ENCODE measurements around the gene CROCC. TPM values are rescaled to one million over a fixed set of nuclear protein-coding genes. Genes with fewer than 3 reads are reported as not detected.
A peak's percentile ranks its signal among the peaks of the same experiment; 100 is the strongest.
"Not testable (repeated sequence)": the region's sequence is repeated elsewhere in the genome, so short reads cannot be mapped to it uniquely, and the experiment has no call there.

The CROCC gene
- polyA plus RNA-seq, 3 donors, result 25.1 to 56.4 (median 45.8) TPM

DNA sequence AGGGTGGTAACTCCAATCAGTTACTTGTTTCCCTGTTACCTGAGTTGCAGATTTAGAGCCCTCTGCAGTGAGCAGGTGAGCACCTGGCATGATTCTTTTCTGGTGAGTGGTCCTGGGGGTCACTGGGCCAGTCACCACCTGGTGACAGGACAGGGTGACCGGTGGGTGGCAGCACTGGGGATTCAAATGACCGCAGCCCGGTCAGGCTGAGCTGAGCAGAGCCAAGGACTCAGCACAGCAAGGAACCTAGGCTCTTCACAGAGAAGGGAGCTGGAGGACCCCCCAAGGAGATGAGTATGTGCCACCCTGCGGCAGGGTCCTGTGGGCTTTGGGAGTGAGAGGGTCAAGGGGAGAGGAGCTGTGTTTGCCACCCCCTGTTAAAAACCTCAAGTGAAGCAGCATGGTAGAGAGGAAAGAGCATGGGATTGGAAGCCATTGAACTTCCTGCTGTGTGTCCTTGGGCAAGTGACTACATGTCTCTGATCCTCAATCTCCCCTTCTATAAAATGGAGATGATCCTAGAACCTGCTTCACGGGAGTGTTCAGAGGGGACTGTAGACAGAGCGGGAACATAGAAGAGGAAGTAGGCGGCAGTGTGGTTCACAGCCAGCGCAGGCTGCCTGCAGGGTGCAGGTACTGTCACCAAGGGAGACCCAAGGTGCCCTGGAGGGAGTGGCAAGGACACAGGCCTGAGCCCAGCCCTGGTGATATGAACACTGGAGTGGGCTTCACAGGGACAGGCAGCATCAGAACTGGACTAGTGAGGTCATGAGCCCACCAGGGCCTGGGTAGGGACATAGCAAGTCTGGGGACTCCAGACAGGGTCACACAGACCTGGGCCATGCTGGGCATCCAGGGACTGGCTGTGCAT lies 9.6 kb upstream of the CROCC start:
- not testable (repeated sequence) for DNase-seq (ENCODE audit: extremely low read depth in 1 of 11, low read depth in 9 of 11, low spot score in 4 of 11)

DNA sequence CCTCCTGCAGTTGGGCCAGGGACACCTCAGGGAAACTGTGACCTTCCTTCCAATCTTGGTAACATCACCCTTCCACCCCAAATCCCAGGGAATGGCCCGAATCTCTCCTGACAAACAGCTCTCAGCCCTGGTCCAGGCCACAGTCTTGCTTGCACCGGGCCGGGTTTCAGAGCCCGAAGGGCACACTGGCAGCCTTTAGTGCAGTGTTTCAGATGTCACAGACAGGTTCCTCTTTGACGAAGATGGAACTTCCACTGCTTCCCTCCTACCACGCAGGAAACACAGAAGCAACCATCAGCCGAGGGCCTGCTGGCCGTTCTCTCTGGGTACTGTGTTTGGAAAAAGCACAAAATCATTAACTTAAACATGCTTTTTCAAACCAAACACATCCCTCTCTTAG lies 9.0 kb upstream of the CROCC start:
- not testable (repeated sequence) for DNase-seq (ENCODE audit: extremely low read depth in 1 of 11, low read depth in 9 of 11, low spot score in 4 of 11)

DNA sequence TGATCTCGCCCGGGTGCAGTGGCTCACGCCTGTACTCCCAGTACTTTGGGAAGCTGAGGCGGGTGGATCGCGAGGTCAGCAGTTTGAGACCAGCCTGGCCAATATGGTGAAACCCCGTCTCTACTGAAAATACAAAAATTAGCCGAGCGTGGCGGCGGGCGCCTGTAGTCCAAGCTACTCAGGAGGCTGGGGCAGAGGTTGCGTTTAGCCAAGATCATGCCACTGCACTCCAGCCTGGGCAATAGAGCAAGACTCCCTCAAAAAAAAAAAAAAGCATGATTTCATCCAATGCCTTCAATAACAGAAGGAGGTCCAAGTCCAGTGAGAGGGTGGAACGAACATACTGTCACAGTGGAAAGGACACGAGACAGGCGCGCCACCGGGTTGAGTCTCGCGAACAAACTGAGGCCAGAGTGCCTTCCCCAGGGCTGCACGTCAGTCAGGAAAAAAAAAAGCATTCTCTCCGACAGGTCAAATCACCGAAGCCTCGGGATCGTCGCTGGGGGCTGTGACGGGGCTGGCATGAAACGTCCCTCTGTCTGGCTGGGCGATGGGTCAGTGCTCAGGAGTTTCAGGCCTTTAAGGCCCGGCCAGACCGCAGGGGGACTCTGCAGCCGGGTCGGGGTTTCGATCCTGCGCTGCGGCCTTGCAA lies 8.4 kb upstream of the CROCC start:
- DNase-seq (ENCODE audit: extremely low read depth in 1 of 11, low read depth in 9 of 11, low spot score in 4 of 11), result no peak

DNA sequence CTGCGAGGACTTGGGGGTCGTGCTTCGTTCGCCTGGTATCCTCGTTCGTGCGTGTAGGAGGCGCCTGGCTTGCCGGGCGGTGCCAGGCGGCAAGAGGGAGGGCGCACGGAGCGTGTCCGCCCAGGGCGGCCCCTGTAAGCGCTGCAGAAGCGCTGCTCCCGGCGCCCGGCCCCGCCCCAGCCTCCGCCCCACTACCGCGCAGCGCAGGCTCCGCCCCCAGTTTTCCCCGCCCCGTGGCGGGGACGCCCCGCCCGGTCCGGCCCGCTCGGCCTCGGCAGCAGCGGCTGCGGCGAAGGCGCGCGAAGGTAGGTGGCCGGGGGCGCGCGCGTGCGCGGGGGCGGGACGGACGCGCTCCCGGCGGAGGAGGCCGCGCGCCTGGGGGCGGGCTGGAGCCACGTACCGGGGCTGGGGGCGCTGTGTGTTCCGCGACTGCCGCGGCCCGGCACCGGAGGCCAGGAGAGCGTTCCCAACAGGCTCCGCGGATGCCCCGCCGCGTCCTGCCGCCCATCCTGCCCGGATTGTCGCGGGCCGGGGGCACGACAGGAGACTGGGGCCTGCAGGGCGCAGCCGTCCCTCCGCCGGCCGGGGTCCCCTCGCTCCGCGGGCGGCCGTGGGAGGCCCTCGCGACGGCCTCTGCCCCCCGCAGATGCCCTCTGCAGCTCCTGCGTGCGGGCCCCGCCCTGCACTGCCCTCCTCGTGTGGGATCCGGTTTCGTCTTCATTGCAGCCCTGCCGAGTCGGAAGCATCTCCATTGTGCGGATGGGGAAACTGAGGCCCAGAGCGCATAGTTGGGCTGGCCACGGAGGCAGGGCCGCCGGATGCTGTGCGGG lies 7.7 kb upstream of the CROCC start:
- peak; percentile 85 to 100 (median 93) for DNase-seq (ENCODE audit: extremely low read depth in 1 of 11, low read depth in 9 of 11, low spot score in 4 of 11)

DNA sequence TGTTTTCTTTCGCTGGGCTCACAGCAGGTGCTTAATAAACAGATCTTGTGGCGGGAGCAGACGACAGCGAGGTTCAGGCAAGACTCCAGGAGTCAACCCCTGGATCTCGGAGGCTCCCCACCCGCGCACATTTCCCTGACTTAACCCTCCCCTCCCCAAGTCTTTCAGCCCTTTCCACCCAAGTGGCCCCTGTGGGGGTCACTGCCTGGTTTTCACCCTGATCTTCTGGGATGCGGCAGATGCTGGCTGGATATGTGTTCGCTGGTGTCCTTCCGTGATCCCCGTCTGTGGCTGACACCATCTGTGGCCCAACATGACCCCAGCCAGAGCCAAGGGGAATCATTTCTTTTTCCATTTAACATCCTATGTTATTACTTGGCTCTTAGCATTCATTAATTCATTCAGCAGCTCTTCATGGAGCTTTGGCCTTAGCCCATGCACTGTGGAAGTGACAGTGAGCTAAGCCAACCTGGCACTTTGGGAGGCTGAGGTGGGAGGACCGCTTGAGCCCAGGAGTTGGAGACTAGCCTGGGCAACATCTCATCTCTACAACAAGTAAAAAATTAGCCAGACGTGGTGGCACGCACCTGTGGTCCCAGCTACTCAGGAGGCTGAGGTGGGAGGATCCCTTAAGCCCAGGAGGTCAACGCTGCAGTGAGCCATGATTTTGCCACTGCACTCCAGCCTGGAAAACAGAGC lies 6.7 kb upstream of the CROCC start:
- DNase-seq (ENCODE audit: extremely low read depth in 1 of 11, low read depth in 9 of 11, low spot score in 4 of 11), result not testable (repeated sequence)

DNA sequence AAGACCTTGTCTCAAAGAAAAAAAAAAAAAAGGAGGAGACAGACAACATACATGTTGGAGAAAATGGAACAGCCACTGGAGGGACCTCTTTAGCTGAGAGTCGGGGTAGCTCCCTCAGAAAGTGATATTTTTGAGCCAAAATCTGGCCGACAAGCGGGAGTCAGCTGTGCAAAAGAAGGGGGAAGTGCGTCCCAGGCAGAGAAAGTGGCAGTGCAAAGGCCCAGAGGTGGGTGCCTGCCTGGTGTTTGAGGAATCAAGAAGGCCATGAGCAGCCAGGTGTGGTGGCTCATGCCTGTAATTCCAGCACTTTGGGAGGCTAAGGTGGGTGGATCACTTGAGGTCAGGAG lies 6.1 kb upstream of the CROCC start:
- DNase-seq (ENCODE audit: extremely low read depth in 1 of 11, low read depth in 9 of 11, low spot score in 4 of 11), result no peak

DNA sequence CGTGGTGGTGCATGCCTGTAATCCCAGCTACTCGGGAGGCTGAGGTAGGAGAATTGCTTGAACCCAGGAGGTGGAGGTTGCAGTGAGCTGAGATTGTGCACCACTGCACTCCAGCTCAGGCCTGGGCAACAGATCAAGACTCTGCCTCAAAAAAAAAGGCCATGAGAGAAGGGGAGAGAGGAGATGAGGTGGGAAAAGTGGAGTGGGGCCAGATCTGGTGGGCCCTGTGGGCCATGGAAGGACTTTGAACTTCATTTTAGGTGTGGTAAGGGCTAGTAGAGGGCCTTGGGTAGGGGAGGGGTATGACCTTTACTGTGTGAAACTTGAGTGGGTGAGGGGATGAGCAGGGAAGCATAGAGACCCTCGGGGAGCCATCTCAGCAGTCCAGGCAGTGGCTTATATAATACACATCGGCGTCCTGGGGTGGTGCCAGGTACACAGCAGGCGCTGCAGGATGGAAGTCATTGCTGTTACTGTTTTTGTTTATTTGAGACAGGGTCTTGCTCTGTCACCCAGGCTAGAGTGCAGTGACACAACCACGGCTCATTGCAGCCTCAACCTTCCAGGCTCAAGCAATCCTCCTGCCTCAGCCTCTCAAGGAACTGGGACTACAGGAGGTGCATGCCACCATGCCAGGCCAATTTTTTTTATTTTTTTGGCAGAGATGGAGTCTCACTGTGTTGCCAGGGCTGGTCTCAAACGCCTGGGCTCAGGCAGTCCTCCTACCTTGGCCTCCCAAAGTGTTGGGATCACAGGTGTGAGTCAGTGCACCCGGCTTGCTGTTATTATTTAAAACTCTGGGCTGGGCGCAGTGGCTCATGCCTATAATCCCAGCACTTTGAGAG lies 5.5 kb upstream of the CROCC start:
- DNase-seq (ENCODE audit: extremely low read depth in 1 of 11, low read depth in 9 of 11, low spot score in 4 of 11), result not testable (repeated sequence)

DNA sequence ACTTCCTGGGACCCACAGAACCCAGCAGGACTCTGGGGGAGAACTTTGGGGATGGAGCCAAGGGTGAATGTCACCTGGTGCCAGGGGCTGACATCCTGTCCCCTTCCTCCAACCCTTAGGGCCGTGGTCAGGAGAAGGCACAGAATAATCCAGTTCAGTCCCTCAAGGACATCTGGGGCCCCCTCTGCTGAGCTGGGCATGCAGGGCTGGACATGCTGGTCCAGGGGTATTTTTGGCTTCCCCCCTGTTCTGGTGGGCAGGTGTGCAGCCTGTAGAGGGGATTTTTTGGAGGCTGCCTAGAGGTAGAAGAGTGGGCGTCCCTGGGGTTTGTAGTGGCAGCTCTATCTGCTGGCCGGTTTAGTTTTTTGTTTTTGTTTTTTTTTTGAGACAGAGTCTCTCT lies 3.4 kb upstream of the CROCC start:
- DNase-seq (ENCODE audit: extremely low read depth in 1 of 11, low read depth in 9 of 11, low spot score in 4 of 11), result no peak

DNA sequence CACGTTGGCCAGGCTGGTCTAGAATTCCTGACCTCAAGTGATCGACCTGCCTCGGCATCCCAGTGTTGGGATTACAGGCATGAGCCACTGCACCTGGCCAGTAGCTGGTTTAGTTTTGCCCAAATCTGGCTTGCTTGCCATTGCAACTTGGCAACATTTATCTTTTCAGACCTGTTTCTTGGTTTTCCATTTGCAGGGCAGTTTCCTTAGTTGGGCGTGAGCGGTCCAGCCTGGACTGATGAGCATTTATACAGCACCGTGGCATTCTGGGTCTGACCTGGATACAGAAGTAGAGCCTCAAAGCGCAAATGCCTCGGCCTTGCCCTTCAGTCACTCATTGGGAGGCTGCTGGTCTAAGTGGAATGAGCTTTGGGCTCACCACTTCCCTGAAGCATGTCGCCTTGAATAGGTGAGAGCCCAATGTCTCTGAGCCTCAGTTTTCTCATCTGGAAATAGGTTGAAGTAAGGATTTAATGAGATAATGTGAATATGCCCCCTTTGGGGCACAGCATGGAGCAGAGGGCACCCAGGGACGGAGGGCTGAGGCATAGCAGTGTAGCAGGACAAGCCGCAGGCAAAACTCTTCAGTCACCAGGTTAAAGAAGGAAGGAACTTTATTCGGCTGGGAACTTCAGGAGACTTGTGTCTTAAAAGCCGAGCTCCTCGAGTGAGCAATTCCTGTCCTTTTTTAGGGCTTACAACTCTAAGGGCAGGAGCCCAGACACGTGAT lies 2.6 kb upstream of the CROCC start:
- DNase-seq (ENCODE audit: extremely low read depth in 1 of 11, low read depth in 9 of 11, low spot score in 4 of 11), result not testable (repeated sequence)

DNA sequence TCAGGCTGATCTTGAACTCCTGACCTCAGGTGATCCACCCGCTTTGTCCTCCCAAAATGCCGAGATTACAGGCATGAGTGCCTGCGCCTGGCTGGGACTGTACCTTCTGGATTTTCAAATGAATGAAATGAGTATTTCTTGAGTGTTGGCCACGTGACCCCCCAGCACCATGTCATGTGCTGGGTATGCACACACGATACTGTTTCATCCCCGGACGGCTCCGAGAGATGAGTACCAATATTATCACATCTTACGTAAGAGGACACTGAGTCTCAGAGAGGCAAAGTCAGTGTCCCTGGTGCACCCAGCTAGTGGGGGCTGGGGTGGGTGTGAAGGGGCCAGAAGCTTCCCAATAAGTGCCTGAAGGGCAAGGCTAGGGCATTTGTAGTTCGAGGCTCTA lies 780 bp upstream of the CROCC start:
- DNase-seq (ENCODE audit: extremely low read depth in 1 of 11, low read depth in 9 of 11, low spot score in 4 of 11), result no peak

DNA sequence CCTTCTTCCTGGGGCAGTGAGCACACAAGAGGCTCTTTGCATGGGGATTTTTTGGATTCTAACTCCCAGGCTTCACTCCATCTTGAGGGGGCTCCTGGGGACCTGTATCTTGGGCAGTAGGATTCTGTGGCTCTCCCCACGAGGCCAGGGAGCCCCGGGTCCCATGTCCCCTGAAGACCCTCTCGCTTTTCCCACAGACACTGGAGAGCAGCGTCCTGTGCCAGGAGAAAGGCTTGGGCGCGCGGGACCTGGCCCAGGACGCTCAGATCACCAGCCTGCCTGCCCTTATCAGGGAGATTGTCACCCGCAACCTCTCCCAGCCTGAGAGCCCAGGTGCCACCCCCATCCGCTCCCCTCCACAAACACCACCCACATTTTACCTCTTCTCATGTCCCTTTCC lies 735 bp downstream of the CROCC start:
- DNase-seq (ENCODE audit: extremely low read depth in 1 of 11, low read depth in 9 of 11, low spot score in 4 of 11), result no peak

DNA sequence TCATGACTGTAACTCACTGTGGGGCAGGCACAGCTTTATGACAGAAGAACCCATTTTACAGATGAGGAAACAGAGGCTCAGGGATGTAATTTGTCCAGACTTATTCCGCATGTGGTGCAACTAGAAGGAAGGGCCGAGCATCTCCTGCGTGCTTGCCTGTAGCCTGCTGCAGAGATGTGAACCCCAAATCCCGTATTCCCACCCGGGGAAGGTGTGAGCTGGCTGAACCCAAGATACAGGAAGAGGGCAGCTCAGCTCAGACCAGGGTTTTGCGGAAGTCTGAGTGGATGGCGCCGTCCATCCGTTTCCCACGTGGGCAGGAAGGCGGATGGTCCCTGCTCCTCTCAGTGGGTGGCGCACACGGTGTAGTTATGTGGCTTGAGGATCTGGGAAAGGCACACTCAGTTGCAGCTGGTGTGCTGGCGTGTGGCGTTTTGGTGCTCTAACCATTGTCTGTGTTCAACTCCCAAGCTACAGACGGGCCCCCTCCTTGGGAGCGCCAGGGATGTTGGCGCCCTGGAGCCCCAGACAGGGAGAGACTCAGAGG lies 1.2 kb downstream of the CROCC start:
- no peak for DNase-seq (ENCODE audit: extremely low read depth in 1 of 11, low read depth in 9 of 11, low spot score in 4 of 11)

DNA sequence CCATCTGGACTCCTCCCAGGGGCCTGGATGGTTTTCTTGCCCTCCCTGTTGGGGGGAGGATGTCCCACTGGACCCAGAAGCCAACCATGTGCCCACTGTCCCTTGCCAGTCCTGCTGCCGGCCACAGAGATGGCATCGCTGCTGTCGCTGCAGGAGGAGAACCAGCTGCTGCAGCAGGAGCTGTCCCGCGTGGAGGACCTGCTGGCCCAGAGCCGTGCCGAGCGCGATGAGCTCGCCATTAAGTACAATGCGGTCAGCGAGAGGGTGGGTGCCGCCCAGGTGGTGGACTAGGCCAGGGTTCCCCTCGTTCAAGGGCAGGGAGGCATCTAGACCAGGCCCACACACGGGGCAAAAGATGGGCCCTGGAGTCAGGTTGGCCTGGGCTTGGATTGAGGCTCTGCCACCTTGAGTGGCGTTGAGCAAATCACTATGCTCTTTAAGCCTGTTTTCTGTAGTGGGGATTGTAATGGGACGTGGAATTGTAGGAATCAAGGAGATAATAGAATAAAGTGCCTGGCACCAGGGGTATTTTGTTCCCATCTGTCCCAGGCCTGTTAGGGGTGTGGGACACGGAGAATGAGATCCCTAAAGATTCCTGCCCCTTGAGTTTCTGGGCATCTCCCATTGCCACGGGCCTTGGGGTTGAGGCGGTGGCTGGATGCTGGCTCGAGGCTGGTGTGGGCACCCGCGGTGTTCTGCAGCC lies 2.6 kb downstream of the CROCC start:
- DNase-seq (ENCODE audit: extremely low read depth in 1 of 11, low read depth in 9 of 11, low spot score in 4 of 11), result no peak

DNA sequence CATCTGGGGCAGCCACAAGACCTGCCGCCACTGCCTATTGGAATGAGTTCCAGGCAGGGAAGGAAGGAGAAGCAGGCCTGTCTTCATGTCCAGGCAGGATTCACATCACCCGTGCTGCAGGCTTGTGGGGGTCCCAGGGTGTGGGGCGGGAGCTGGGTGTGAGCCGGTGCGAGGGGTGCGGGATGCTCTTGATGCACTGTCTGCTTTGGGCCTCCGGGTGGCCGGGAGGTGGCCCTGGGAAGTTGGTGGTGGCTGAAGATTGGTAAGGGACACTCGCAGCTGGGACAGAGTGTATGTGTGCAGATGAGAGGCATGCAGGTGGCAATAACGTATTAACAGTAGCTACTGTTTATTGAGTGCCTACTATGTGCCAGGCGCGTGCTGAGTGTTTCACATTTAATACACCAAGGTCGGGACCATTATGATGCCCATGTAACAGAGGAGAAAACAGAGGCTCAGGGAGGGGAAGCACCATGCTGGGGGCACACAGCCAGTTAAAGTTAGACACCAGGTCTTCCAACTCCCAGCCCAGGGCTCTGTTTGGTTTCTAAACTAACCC lies 3.3 kb downstream of the CROCC start:
- no peak for DNase-seq (ENCODE audit: extremely low read depth in 1 of 11, low read depth in 9 of 11, low spot score in 4 of 11)

DNA sequence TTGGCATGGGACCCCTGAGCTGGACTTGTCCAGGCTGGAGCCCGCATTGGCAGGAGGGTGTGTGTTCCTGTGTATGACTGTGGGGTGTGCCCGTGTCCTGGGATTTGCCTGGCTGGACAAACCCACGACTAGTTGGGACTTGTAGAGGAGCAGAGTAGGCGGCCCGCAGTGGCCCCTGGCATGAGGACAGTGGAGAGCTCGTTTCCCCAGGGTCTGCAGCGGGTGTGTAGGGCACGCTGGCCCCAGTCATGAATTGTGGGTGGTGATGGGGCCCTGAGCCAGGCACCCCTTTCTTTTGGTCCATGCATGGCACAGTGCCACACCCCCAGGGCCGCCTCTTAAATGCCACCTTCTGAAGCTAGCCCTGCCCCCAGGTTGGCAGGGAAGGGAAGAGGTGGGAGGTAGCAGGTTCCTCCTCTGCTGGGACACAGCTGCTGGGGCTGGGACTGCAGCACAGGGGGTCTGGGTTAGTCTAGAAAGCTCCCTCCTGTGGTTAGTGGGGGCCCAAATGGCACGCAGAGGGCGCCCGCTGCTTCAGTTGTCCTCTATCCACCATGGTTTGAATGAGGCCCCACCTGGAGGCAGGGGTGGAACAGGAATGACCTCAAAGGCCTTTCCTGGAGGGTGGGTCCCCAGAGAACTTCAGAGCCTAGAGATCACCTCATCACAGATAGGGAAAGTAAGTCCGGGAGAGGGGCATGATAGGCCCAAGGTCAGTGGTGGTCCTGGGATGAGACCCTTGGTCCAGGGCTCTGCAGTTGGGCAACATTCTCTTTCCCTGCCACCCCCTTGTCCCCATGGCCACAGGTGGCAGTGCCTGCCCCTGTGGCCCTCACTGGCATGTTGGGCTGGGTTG lies 4.1 kb downstream of the CROCC start:
- no peak for DNase-seq (ENCODE audit: extremely low read depth in 1 of 11, low read depth in 9 of 11, low spot score in 4 of 11)

Measured in renal cortex interstitium (tissue), 11 donors.